ENCODE measurements around the gene ATP1A1.

ATP1A1 gene

GRCh38 chr1:116334868-116335635 lies 38.0 kb upstream of the ATP1A1 start:
- Mint-ChIP-seq H3K9me3 (no peaks in the 10 kb centered on the region), H3K4me1 (ENCODE audit: low read depth) (peaks cover 7% of the 10 kb centered on the region), H3K36me3 (ENCODE audit: low read depth) (no peaks in the 10 kb centered on the region), H3K4me3 (no peak overlapping the region), H3K27me3 (no peaks in the 10 kb centered on the region), H3K27ac (no peak overlapping the region)

GRCh38 chr1:116335850-116336624 lies 37.0 kb upstream of the ATP1A1 start:
- no peak overlapping the region for H3K27ac Mint-ChIP-seq

GRCh38 chr1:116337398-116337797 lies 35.6 kb upstream of the ATP1A1 start:
- Mint-ChIP-seq H3K4me3 (no peak overlapping the region), H3K36me3 (ENCODE audit: low read depth) (no peaks in the 10 kb centered on the region), H3K9me3 (no peaks in the 10 kb centered on the region), H3K27ac (no peak overlapping the region), H3K4me1 (ENCODE audit: low read depth) (peaks cover 7% of the 10 kb centered on the region), H3K27me3 (no peaks in the 10 kb centered on the region)

More at GRCh38 chr1:116335850-116336624, 37.0 kb upstream of the ATP1A1 start:
- Mint-ChIP-seq H3K4me3 (no peak overlapping the region), H3K4me1 (ENCODE audit: low read depth) (peaks cover 7% of the 10 kb centered on the region), H3K36me3 (ENCODE audit: low read depth) (no peaks in the 10 kb centered on the region), H3K27me3 (no peaks in the 10 kb centered on the region), H3K9me3 (no peaks in the 10 kb centered on the region)

- H3K4me1 Mint-ChIP-seq (ENCODE audit: low read depth), result peaks cover 7% of the 10 kb centered on the region
- H3K27ac Mint-ChIP-seq, result no peak overlapping the region
- H3K4me3 Mint-ChIP-seq, result no peak overlapping the region
- no peaks in the 10 kb centered on the region for H3K9me3 Mint-ChIP-seq
- no peaks in the 10 kb centered on the region for H3K36me3 Mint-ChIP-seq (ENCODE audit: low read depth)
- H3K27me3 Mint-ChIP-seq, result no peaks in the 10 kb centered on the region
Measured at GRCh38 chr1:116338400-116338799, 34.6 kb upstream of the ATP1A1 start.

- no peak overlapping the region for H3K4me3 Mint-ChIP-seq
- H3K27ac Mint-ChIP-seq, result no peak overlapping the region
- H3K27me3 Mint-ChIP-seq, result no peaks in the 10 kb centered on the region
- H3K9me3 Mint-ChIP-seq, result no peaks in the 10 kb centered on the region
- peaks cover 15% of the 10 kb centered on the region for H3K4me1 Mint-ChIP-seq (ENCODE audit: low read depth)
- no peaks in the 10 kb centered on the region for H3K36me3 Mint-ChIP-seq (ENCODE audit: low read depth)
Measured at GRCh38 chr1:116340506-116341231, 32.4 kb upstream of the ATP1A1 start.

- Mint-ChIP-seq H3K9me3 (no peaks in the 10 kb centered on the region), H3K4me3 (no peak overlapping the region), H3K27ac (no peak overlapping the region), H3K36me3 (ENCODE audit: low read depth) (no peaks in the 10 kb centered on the region), H3K4me1 (ENCODE audit: low read depth) (peaks cover 36% of the 10 kb centered on the region), H3K27me3 (no peaks in the 10 kb centered on the region)
Measured at GRCh38 chr1:116343019-116343418, 30.0 kb upstream of the ATP1A1 start.

GRCh38 chr1:116345011-116345410 lies 28.0 kb upstream of the ATP1A1 start:
- no peaks in the 10 kb centered on the region for H3K27me3 Mint-ChIP-seq
- no peak overlapping the region for H3K4me3 Mint-ChIP-seq
- no peaks in the 10 kb centered on the region for H3K9me3 Mint-ChIP-seq
- no peak overlapping the region for H3K27ac Mint-ChIP-seq
- H3K4me1 Mint-ChIP-seq (ENCODE audit: low read depth), result peaks cover 43% of the 10 kb centered on the region
- H3K36me3 Mint-ChIP-seq (ENCODE audit: low read depth), result no peaks in the 10 kb centered on the region

- H3K4me1 Mint-ChIP-seq (ENCODE audit: low read depth), result peaks cover 43% of the 10 kb centered on the region
- no peaks in the 10 kb centered on the region for H3K9me3 Mint-ChIP-seq
- no peak overlapping the region for H3K4me3 Mint-ChIP-seq
- no peaks in the 10 kb centered on the region for H3K36me3 Mint-ChIP-seq (ENCODE audit: low read depth)
- no peaks in the 10 kb centered on the region for H3K27me3 Mint-ChIP-seq
- no peak overlapping the region for H3K27ac Mint-ChIP-seq
Measured at GRCh38 chr1:116345843-116346242, 27.2 kb upstream of the ATP1A1 start.

- Mint-ChIP-seq H3K9me3 (no peaks in the 10 kb centered on the region), H3K27me3 (no peaks in the 10 kb centered on the region), H3K36me3 (ENCODE audit: low read depth) (no peaks in the 10 kb centered on the region), H3K4me3 (no peak overlapping the region), H3K27ac (peak overlapping the region; percentile 2), H3K4me1 (ENCODE audit: low read depth) (peaks cover 48% of the 10 kb centered on the region)
Measured at GRCh38 chr1:116346943-116347673, 25.9 kb upstream of the ATP1A1 start.

- no peak overlapping the region for H3K27ac Mint-ChIP-seq
- H3K4me3 Mint-ChIP-seq, result no peak overlapping the region
- peaks cover 53% of the 10 kb centered on the region for H3K4me1 Mint-ChIP-seq (ENCODE audit: low read depth)
- H3K36me3 Mint-ChIP-seq (ENCODE audit: low read depth), result no peaks in the 10 kb centered on the region
- no peaks in the 10 kb centered on the region for H3K27me3 Mint-ChIP-seq
- no peaks in the 10 kb centered on the region for H3K9me3 Mint-ChIP-seq
Measured at GRCh38 chr1:116347696-116348095, 25.3 kb upstream of the ATP1A1 start.

GRCh38 chr1:116350097-116350645 lies 22.9 kb upstream of the ATP1A1 start:
- no peaks in the 10 kb centered on the region for H3K36me3 Mint-ChIP-seq (ENCODE audit: low read depth)
- H3K9me3 Mint-ChIP-seq, result no peaks in the 10 kb centered on the region
- H3K27ac Mint-ChIP-seq, result no peak overlapping the region
- H3K4me1 Mint-ChIP-seq (ENCODE audit: low read depth), result peaks cover 43% of the 10 kb centered on the region
- no peak overlapping the region for H3K4me3 Mint-ChIP-seq
- no peaks in the 10 kb centered on the region for H3K27me3 Mint-ChIP-seq

- H3K36me3 Mint-ChIP-seq (ENCODE audit: low read depth), result no peaks in the 10 kb centered on the region
- H3K4me3 Mint-ChIP-seq, result no peak overlapping the region
- peak overlapping the region; percentile 12 for H3K27ac Mint-ChIP-seq
- no peaks in the 10 kb centered on the region for H3K9me3 Mint-ChIP-seq
- peaks cover 32% of the 10 kb centered on the region for H3K4me1 Mint-ChIP-seq (ENCODE audit: low read depth)
- no peaks in the 10 kb centered on the region for H3K27me3 Mint-ChIP-seq
Measured at GRCh38 chr1:116351914-116352313, 21.1 kb upstream of the ATP1A1 start.

- Mint-ChIP-seq H3K27ac (peak overlapping the region; percentile 37), H3K27me3 (no peaks in the 10 kb centered on the region), H3K9me3 (no peaks in the 10 kb centered on the region), H3K4me3 (no peak overlapping the region), H3K36me3 (ENCODE audit: low read depth) (no peaks in the 10 kb centered on the region), H3K4me1 (ENCODE audit: low read depth) (peaks cover 31% of the 10 kb centered on the region)
Measured at GRCh38 chr1:116352349-116352813, 20.7 kb upstream of the ATP1A1 start.

GRCh38 chr1:116353155-116353554 lies 19.9 kb upstream of the ATP1A1 start:
- Mint-ChIP-seq H3K9me3 (no peaks in the 10 kb centered on the region), H3K27me3 (no peaks in the 10 kb centered on the region), H3K27ac (no peak overlapping the region), H3K4me3 (no peak overlapping the region), H3K36me3 (ENCODE audit: low read depth) (no peaks in the 10 kb centered on the region), H3K4me1 (ENCODE audit: low read depth) (peaks cover 24% of the 10 kb centered on the region)
